ENCODE data around the gene SND1.

- TF ChIP-seq CTCF (IDR thresholded peaks at IDR 0.05; ENCODE audit: low read depth, low read length, missing input control), result no peak
- TF ChIP-seq REST (IDR thresholded peaks at IDR 0.05), result no peak
- peak in 1 of 2 donors; percentile 3 for TF ChIP-seq RAD21 (IDR thresholded peaks at IDR 0.05)
- TF ChIP-seq HNF4A (conservative IDR thresholded peaks at IDR 0.05), result peak; percentile 29 to 44
These were observed 108.0 kb downstream of the SND1 start for GRCh38 chr7:127759945-127760421.

All from liver (tissue), 3 donors.